GM19099 (cell line): ENCODE measurements around the gene DCUN1D1.

Source experiments
- POLR2A ChIP-seq: IDR thresholded peaks from 3 replicates; pipeline ENCODE4 v1.6.1; 2011; ENCODE audit warnings: low read depth; ENCODE audit not compliant: insufficient read length; ENCODE audit errors: extremely low read depth

The DCUN1D1 gene

GRCh38 chr3:182895513-182896112 lies 84.7 kb downstream of the DCUN1D1 start:
- TF ChIP-seq POLR2A = no peak

- no peak for TF ChIP-seq POLR2A
Measured at GRCh38 chr3:182892226-182892625, 88.1 kb downstream of the DCUN1D1 start.

DNA sequence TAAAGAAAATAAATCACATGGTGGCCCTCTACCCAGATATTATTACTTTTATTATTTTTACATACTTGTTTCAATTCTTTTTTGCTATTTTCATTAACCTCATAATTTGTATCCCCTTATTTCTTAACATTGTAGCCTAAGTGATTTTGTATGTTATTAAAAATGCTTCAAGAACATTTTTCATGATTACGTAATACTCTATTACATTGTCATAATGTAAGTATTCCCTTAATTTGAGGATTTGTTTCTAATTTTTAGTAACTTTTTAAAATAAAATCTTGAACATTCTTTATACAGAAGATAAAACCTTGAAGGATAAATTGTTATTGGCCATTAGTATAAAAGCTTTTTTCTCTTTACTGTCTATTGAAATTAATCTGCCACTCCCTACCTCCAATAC lies 89.0 kb downstream of the DCUN1D1 start:
- no peak for TF ChIP-seq POLR2A

GRCh38 chr3:182889948-182890629 lies 90.2 kb downstream of the DCUN1D1 start:
- no peak for TF ChIP-seq POLR2A
